ENCODE data around the gene WFIKKN2.
A peak's percentile ranks its signal among the peaks of the same experiment; 100 is the strongest.

Gene WFIKKN2

DNA sequence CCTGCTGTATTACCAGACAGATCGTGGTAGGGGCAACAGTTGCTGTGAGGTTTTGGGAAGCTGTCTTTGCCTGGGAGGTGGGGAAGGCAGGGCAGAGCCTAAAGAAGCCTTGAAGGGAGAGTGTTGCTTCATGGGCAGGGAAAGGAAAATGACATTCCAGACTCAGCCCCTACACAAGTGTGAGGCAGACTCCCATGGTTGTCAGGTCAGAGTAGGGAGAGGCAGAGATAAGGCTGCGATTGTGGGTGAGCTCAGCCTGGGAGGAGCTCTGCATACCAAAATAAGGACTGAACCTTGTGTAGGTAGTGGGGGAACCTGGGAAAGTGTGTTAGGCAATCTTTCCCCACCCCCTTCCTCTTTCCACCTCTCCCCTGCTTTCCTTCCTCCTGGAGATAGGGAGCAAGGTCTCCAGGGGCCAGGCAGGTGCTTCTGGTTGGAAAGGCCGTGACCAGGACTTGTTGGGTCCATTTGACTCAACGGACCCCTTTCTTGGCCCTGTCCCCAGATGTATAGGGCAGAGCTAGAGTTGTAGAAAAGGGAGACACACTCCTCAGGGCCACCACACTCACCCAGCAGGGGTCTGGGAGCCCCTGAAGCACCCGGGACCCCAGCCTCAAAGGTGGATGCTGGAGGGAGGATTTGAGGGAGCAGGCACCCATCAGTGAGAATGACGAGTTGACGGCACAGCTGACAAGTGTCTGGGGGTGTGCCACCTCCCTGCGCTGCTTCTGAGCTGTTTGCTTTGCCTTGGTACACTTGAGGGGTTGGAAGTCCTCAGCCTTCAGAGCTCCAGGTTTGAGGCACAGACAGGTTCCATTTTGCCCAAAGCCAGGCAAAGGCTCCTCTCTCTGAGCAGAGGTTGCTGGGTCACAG is 49.3 kb downstream of the WFIKKN2 start:
- Histone ChIP-seq H3K9ac (ENCODE audit: low read length) (peak overlapping the region; percentile 17), H3K9me3 (ENCODE audit: control insufficient read depth, low read length) (peaks cover 2% of the 10 kb centered on the region), H3K4me3 (ENCODE audit: low read length) (no peak overlapping the region), H3K36me3 (ENCODE audit: control insufficient read depth, insufficient read depth, low read length, severe bottlenecking) (no peaks in the 10 kb centered on the region), H3K27me3 (replicated peaks; ENCODE audit: control insufficient read depth, insufficient read depth, low read length) (no peaks in the 10 kb centered on the region), H3K4me1 (ENCODE audit: control insufficient read depth, insufficient read depth, low read length) (peaks cover 19% of the 10 kb centered on the region)
- no peak for DNase-seq (ENCODE audit: low read depth)

DNA sequence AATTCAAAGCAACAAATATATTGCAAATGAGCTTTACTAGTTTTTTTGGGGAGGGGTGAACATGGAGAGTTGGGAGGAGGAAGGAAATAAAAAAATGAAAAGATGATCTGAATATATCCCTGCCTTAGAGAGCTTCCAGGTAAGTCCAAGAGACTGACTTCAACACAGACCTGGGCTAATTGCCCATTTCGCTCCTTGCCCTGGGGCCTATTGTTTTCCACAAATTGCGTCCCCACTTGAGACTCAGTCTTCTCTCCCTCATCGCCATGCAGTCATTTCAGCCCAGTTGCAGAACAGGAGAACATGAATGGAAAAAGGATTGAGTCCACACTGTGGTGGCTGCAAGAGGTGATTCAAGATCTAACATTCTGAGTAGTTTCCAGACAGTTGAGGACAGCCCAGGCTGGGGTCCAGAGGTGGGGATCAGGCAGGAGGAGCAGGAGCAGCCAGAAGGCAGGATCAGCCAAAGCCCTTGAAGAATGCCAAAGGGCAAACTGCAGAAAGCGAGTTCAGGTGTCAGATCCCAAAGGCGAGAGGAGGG is 52.4 kb downstream of the WFIKKN2 start:
- H3K4me1 ChIP-seq (ENCODE audit: control insufficient read depth, insufficient read depth, low read length) = peaks cover 19% of the 10 kb centered on the region
- no peaks in the 10 kb centered on the region for H3K9me3 ChIP-seq (ENCODE audit: control insufficient read depth, low read length)
- H3K36me3 ChIP-seq (ENCODE audit: control insufficient read depth, insufficient read depth, low read length, severe bottlenecking) = no peaks in the 10 kb centered on the region
- no peaks in the 10 kb centered on the region for H3K27me3 ChIP-seq (replicated peaks; ENCODE audit: control insufficient read depth, insufficient read depth, low read length)
- no peak overlapping the region for H3K9ac ChIP-seq (ENCODE audit: low read length)
- H3K4me3 ChIP-seq (ENCODE audit: low read length) = no peak overlapping the region
- no peak for DNase-seq (ENCODE audit: low read depth)

DNA sequence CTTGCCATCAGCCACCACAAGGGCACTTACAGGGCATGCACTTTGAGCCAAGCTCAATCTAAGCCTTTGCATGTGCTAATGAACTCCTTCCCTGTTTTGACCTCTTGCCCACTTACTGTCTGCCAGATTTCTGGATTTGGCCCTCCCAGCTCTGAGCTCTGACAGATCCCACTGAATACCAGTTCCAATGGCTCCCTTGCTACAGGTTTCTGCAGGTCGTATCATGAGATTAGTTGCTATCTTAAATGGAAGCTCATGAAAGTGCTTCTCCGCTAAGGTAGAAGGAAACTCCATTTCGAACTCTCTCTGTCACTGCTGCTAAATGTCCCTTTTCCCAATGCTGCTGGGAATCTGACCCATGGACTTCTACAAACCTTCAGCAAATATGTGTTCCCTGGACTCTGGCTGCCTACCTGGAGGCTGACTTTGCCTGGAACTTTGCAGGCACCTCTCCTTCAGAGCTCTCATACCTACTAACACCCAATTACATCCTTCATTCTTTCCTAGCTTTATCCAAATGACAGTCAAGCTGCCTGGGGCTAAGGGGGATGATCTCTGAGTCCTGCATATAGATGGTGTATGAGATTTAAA is 54.2 kb downstream of the WFIKKN2 start:
- H3K9me3 ChIP-seq (ENCODE audit: control insufficient read depth, low read length) = no peaks in the 10 kb centered on the region
- DNase-seq (ENCODE audit: low read depth) = no peak
- no peaks in the 10 kb centered on the region for H3K36me3 ChIP-seq (ENCODE audit: control insufficient read depth, insufficient read depth, low read length, severe bottlenecking)
- no peak overlapping the region for H3K4me3 ChIP-seq (ENCODE audit: low read length)
- no peaks in the 10 kb centered on the region for H3K27me3 ChIP-seq (replicated peaks; ENCODE audit: control insufficient read depth, insufficient read depth, low read length)
- H3K9ac ChIP-seq (ENCODE audit: low read length) = no peak overlapping the region
- peaks cover 11% of the 10 kb centered on the region for H3K4me1 ChIP-seq (ENCODE audit: control insufficient read depth, insufficient read depth, low read length)

DNA sequence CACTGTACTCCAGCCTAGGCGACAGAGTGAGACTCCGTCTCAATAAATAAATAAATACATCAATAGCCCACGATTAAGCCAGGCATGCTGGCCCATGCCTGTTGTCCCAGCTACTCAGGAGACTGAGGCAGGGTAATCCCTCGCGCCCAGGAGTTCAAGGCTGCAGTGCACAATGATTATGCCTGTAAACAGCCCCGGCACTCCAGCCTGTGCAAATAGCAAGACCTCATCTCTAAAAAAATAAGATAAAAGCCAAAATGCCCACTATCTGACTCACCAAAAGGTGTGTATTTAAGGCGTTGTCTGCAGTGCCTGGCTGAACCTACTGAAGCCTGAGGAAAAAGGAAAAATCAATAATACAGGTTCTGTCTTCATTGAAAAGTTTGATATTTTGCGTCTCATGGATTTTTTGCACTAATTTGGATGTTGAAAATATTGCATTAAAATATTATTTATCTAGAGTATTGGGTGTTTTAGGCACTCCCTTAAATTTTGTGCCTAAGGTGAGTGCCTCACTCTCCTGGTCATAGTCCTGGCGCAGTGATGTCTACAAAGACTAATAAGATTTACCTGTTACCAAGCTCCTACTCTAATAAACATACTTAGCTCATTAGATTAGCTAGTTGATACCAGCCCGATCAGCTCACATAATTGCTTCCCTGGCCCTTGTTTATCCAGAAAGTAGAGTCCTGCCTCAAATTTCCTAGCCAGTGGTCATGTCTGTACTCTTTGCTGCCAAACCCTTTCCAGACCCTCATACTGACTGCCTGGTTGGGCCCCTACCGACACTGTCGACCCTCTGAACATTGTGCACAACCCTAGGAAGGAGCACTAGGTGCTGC is 55.5 kb downstream of the WFIKKN2 start:
- Histone ChIP-seq H3K36me3 (ENCODE audit: control insufficient read depth, insufficient read depth, low read length, severe bottlenecking) (no peaks in the 10 kb centered on the region), H3K9ac (ENCODE audit: low read length) (no peak overlapping the region), H3K9me3 (ENCODE audit: control insufficient read depth, low read length) (no peaks in the 10 kb centered on the region), H3K4me3 (ENCODE audit: low read length) (no peak overlapping the region), H3K4me1 (ENCODE audit: control insufficient read depth, insufficient read depth, low read length) (peaks cover 10% of the 10 kb centered on the region), H3K27me3 (replicated peaks; ENCODE audit: control insufficient read depth, insufficient read depth, low read length) (no peaks in the 10 kb centered on the region)
- no peak for DNase-seq (ENCODE audit: low read depth)

DNA sequence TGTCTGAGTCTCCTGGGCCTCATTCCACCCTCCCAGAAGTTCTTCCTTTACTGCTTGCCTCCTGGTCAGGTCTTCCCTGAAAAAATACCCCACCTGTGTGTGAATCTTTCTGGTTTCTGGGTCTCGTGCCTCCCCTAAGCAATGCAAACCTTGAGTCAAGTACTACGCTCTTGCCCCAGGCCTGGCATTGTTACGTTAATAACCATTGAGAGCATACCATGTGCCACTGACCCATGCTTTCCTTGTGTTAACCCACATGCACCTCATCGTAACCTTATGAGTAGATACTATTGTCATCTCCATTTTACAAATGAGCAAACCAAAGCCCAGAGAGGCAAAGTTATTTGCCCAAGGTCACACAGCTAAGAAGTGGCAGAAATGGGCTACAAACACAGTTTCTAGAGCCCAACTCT is 56.2 kb downstream of the WFIKKN2 start:
- Histone ChIP-seq H3K36me3 (ENCODE audit: control insufficient read depth, insufficient read depth, low read length, severe bottlenecking) (no peaks in the 10 kb centered on the region), H3K4me3 (ENCODE audit: low read length) (no peak overlapping the region), H3K27me3 (replicated peaks; ENCODE audit: control insufficient read depth, insufficient read depth, low read length) (no peaks in the 10 kb centered on the region), H3K9ac (ENCODE audit: low read length) (no peak overlapping the region), H3K9me3 (ENCODE audit: control insufficient read depth, low read length) (no peaks in the 10 kb centered on the region), H3K4me1 (ENCODE audit: control insufficient read depth, insufficient read depth, low read length) (peaks cover 10% of the 10 kb centered on the region)
- no peak for DNase-seq (ENCODE audit: low read depth)
